ENCODE results near the gene PRKCQ. TPM values are rescaled to one million over a fixed set of nuclear protein-coding genes. Genes with fewer than 3 reads are reported as not detected.

PRKCQ gene
- total and polyA plus RNA-seq, 2 of the 13 experiments (the other 11 are each of a cell fraction or from before 2014, with no cell fraction given), result 0.13 to 0.35 TPM

GRCh38 chr10:6386346-6386745 is 193.7 kb downstream of the PRKCQ start (continued):
- TF ChIP-seq ATF2 (CRISPR knock-in tag; IDR thresholded peaks at IDR 0.05), result no peak
- no peak for TF ChIP-seq ZFP41 (CRISPR knock-in tag; IDR thresholded peaks at IDR 0.05; ENCODE audit: borderline replicate concordance)
- TF ChIP-seq ZMYM3 (CRISPR knock-in tag; IDR thresholded peaks at IDR 0.05), result no peak
- no peak for TF ChIP-seq ZNF10 (CRISPR knock-in tag; IDR thresholded peaks at IDR 0.05; ENCODE audit: borderline replicate concordance, low read depth)
- no peak for TF ChIP-seq PRDM10 (CRISPR knock-in tag; IDR thresholded peaks at IDR 0.05; ENCODE audit: low read depth)

GRCh38 chr10:6385665-6386064 is 194.4 kb downstream of the PRKCQ start:
- Histone ChIP-seq H3K4me1 (ENCODE audit: insufficient read depth, low read length) (peaks cover 4% of the 10 kb centered on the region; the same call in 1 of the 2 replicates), H3K4me3 (replicated peaks in 1 of 3; ENCODE audit: insufficient read depth in 1 of 3, low read depth in 2 of 3, low read length in 3 of 3) (no peak overlapping the region), H3K9me3 (ENCODE audit: low read length) (peaks cover 9% of the 10 kb centered on the region), H3K27ac (ENCODE audit: extremely low read length, insufficient read depth, low read length) (no peak overlapping the region), H3K27me3 (ENCODE audit: control insufficient read depth in 1 of 2, insufficient read depth in 2 of 2, low read length in 2 of 2) (peaks cover 1 to 7% of the 10 kb centered on the region in 2 experiments; a peak in 2 of 5 replicates), H3K9ac (ENCODE audit: insufficient read depth, low read depth, low read length) (no peak overlapping the region), H2AFZ (ENCODE audit: low read length) (no peak overlapping the region), H3K36me3 (replicated peaks in 1 of 2; ENCODE audit: control insufficient read depth in 1 of 2, insufficient read depth in 2 of 2, low read length in 2 of 2) (no peaks in the 10 kb centered on the region), H3K4me2 (ENCODE audit: low read depth, low read length) (no peak overlapping the region), H3K79me2 (ENCODE audit: insufficient read depth, low read length) (no peaks in the 10 kb centered on the region), H4K20me1 (ENCODE audit: insufficient read depth, low read length) (no peaks in the 10 kb centered on the region)
- ChIA-PET POLR2A (no interaction called here), CTCF (ENCODE audit: low intra/inter-chr PET ratio, low total read pairs) (no interaction called here)
- no peak for TF ChIP-seq ZNF513 (CRISPR knock-in tag; conservative IDR thresholded peaks at IDR 0.05)
- TF ChIP-seq MIER3 (CRISPR knock-in tag; IDR thresholded peaks at IDR 0.05; ENCODE audit: borderline replicate concordance), result no peak
- no peak for TF ChIP-seq ZNF207 (IDR thresholded peaks at IDR 0.05; ENCODE audit: borderline replicate concordance)
- no peak for TF ChIP-seq KDM2A (CRISPR knock-in tag; IDR thresholded peaks at IDR 0.05; ENCODE audit: borderline replicate concordance, low read depth)
- peak; percentile 72 for TF ChIP-seq CEBPB (IDR thresholded peaks at IDR 0.05; ENCODE audit: borderline replicate concordance, low read depth, low read length)
- TF ChIP-seq ATF7-NPFF (CRISPR knock-in tag; IDR thresholded peaks at IDR 0.05; ENCODE audit: low read depth), result no peak
- in situ Hi-C loops (cut with HindIII; ENCODE audit: extremely low pct_ligation_motif_present, low pct_unique_long_range_greater_than_20kb), result no loop called here
- FAIRE-seq, result no peak
- no peak for DNase-seq (ENCODE audit: low spot score)
- no peak for ATAC-seq
- WGBS (ENCODE audit: low lambda C conversion rate), result 77% methylated on average over 2 of the region's 3 CpGs
- no TSS peak for BruUV-seq (replicated peaks)
- intact Hi-C loops (cut with micrococcal nuclease; ENCODE audit: unreplicated experiment), result no loop called here

Data from HepG2 (cell line).